ENCODE results near the gene REPS1. TPM values are rescaled to one million over a fixed set of nuclear protein-coding genes. Genes with fewer than 3 reads are reported as not detected.

REPS1 gene
- total RNA-seq, 4 donors from 2014 or later = 33.5 to 74.4 (median 48.6) TPM

DNA sequence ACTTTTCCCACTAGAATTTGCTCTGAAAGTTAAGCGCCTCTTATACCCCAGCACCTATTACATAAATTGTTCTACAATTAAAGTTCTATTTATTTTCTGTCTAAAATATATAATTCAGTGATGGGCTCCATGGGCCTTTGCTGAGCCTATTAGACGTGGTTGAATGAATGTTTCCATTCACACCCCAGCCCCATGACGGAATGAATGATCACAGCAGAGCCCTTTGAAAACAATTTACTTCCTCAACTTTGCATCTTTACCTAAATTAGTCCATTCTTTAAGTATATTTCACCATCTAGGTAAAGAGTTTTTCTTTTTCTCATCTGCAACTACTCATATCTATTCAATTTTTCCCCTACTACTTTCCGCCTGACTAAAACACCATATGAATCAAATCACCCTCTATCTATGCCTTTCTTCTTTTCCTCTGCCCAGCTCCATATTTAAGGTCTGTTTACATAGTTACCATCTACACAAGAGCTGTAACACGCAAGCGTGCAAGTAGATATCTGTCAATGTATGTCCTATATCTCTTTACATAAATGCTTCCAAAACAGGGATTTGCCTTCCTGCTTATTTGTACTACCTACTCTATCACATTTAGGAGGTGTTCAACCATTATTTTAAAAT lies 122.5 kb downstream of the REPS1 start:
- intact Hi-C loops (cut with DNase I; ENCODE audit: low total_unique reads) = no loop called here

DNA sequence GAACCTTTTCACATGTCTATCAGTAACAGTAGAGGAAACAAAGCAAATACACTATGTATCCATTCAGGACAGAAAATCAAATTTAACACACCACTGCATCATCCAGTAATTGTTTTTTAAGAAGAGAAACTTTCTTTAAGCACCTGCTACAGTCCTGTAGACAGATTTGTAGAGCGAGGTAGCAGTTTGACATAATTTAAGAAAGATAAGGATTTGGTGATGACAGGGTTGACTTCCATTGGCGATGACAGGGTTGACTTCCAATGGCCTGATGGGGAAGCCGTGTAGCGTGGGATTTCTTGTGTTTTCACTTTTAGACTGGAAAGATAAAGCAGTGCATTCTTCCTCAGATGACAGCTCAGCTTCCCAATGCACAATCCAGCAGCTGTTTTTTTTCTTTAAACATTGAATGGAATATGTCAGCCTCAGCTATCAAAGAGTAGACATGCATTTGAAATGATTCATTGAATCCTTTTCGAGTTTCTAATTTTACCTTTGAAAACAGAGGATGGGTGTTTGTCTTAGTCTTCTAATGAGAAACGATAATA lies 123.6 kb downstream of the REPS1 start:
- 72 to 87% methylated on average over 5 to 6 of the region's 6 CpGs for WGBS, 2 donors (ENCODE audit: low coverage in 1 of 2)
- H3K9me3 ChIP-seq = no peaks in the 10 kb centered on the region
- no peak overlapping the region for H3K27ac ChIP-seq
- no peaks in the 10 kb centered on the region for H3K27me3 ChIP-seq
- H3K36me3 ChIP-seq = no peaks in the 10 kb centered on the region
- no peak overlapping the region for H3K4me3 ChIP-seq
- TF ChIP-seq, protein P1, sequence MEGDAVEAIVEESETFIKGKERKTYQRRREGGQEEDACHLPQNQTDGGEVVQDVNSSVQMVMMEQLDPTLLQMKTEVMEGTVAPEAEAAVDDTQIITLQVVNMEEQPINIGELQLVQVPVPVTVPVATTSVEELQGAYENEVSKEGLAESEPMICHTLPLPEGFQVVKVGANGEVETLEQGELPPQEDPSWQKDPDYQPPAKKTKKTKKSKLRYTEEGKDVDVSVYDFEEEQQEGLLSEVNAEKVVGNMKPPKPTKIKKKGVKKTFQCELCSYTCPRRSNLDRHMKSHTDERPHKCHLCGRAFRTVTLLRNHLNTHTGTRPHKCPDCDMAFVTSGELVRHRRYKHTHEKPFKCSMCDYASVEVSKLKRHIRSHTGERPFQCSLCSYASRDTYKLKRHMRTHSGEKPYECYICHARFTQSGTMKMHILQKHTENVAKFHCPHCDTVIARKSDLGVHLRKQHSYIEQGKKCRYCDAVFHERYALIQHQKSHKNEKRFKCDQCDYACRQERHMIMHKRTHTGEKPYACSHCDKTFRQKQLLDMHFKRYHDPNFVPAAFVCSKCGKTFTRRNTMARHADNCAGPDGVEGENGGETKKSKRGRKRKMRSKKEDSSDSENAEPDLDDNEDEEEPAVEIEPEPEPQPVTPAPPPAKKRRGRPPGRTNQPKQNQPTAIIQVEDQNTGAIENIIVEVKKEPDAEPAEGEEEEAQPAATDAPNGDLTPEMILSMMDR (IDR thresholded peaks at IDR 0.05) = no peak
- TF ChIP-seq POLR2AphosphoS5 (IDR thresholded peaks at IDR 0.05) = no peak
- TF ChIP-seq POLR2A (IDR thresholded peaks at IDR 0.05) = no peak
- TF ChIP-seq EP300 (IDR thresholded peaks at IDR 0.05; ENCODE audit: low read depth) = no peak
- H3K4me1 ChIP-seq = peaks cover 0 to 5% (median 0%) of the 10 kb centered on the region in 4 donors
- intact Hi-C loops (cut with DNase I; ENCODE audit: low total_unique reads) (no loop called here), in situ Hi-C loops (cut with MboI; ENCODE audit: low pct_ligation_motif_present in 1 of 4, low pct_unique_long_range_greater_than_20kb in 1 of 4, low sequenced_read_pairs in 3 of 4) (no loop called here)
- no peak for DNase-seq

More for the DNA sequence above, 122.5 kb downstream of the REPS1 start:
- WGBS, 2 donors (ENCODE audit: low coverage in 1 of 2) = 81 to 87% methylated on average over 6 of the region's 6 CpGs
- no peak for DNase-seq
- Histone ChIP-seq H3K4me1 (peaks cover 0 to 5% (median 0%) of the 10 kb centered on the region in 4 donors), H3K9me3 (no peaks in the 10 kb centered on the region), H3K4me3 (no peak overlapping the region), H3K36me3 (no peaks in the 10 kb centered on the region), H3K27me3 (no peaks in the 10 kb centered on the region), H3K27ac (no peak overlapping the region)
- TF ChIP-seq POLR2AphosphoS5 (IDR thresholded peaks at IDR 0.05) (no peak), POLR2A (IDR thresholded peaks at IDR 0.05) (no peak), EP300 (IDR thresholded peaks at IDR 0.05; ENCODE audit: low read depth) (no peak)
- TF ChIP-seq, protein P1 (IDR thresholded peaks at IDR 0.05) = no peak
- in situ Hi-C loops (cut with MboI; ENCODE audit: low pct_ligation_motif_present in 1 of 4, low pct_unique_long_range_greater_than_20kb in 1 of 4, low sequenced_read_pairs in 3 of 4) = no loop called here

DNA sequence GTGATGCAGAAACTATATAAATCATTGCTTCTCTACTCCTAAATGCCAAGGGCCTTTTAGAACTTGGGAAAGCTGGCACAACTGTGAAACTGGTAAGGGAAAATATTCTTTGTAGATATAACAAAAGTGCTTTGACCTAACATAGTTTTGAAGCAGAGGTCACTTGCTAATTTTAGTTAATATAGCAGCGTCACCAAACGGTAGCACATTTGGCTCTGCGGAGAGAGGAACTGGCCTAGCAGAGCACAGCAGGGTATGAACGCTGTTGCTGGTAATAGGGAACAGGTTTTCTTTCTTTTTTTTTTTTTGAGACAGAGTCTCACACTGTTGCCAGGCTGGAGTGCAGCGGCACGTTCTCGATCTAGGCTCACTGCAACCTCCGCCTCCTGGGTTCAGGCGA lies 124.7 kb downstream of the REPS1 start:
- no peak for DNase-seq
- no peaks in the 10 kb centered on the region for H3K36me3 ChIP-seq
- H3K4me3 ChIP-seq = no peak overlapping the region
- intact Hi-C loops (cut with DNase I; ENCODE audit: low total_unique reads) (no loop called here), in situ Hi-C loops (cut with MboI; ENCODE audit: low pct_ligation_motif_present in 1 of 4, low pct_unique_long_range_greater_than_20kb in 1 of 4, low sequenced_read_pairs in 3 of 4) (no loop called here)
- WGBS, 2 donors (ENCODE audit: low coverage in 1 of 2) = 80% methylated on average over 8 to 9 of the region's 9 CpGs
- no peak overlapping the region for H3K27ac ChIP-seq
- H3K9me3 ChIP-seq = no peaks in the 10 kb centered on the region
- H3K4me1 ChIP-seq = no peaks in the 10 kb centered on the region
- H3K27me3 ChIP-seq = no peaks in the 10 kb centered on the region
- TF ChIP-seq, protein P1 (IDR thresholded peaks at IDR 0.05) = no peak
- TF ChIP-seq POLR2AphosphoS5 (IDR thresholded peaks at IDR 0.05) (no peak), POLR2A (IDR thresholded peaks at IDR 0.05) (no peak), EP300 (IDR thresholded peaks at IDR 0.05; ENCODE audit: low read depth) (no peak)

DNA sequence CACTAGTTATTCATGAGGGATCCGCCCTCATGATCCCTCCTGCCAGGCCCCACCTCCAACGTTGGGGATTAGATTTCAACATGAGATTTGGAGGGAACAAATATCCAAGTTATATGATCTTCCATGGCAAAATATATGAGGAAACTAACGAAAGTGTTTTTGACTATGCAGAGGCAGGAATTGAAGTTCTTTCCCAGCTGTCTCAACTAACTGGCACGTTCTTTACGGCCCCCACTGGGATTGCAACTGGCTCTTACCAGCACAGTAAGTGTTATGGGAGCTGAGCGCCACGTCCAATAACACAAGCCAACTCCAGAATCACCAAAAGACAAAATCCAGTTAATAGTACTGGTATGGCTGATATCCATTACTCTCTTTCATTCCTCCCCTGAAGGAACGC lies 125.6 kb downstream of the REPS1 start:
- in situ Hi-C loops (cut with MboI; ENCODE audit: low pct_ligation_motif_present in 1 of 4, low pct_unique_long_range_greater_than_20kb in 1 of 4, low sequenced_read_pairs in 3 of 4) = no loop called here
- H3K4me3 ChIP-seq = no peak overlapping the region
- H3K9me3 ChIP-seq = no peaks in the 10 kb centered on the region
- H3K27me3 ChIP-seq = no peaks in the 10 kb centered on the region
- no peak for TF ChIP-seq POLR2A (IDR thresholded peaks at IDR 0.05)
- TF ChIP-seq POLR2AphosphoS5 (IDR thresholded peaks at IDR 0.05) = no peak
- no peak for TF ChIP-seq EP300 (IDR thresholded peaks at IDR 0.05; ENCODE audit: low read depth)
- TF ChIP-seq, protein P1 (IDR thresholded peaks at IDR 0.05) = no peak
- H3K36me3 ChIP-seq = no peaks in the 10 kb centered on the region
- intact Hi-C loops (cut with DNase I; ENCODE audit: low total_unique reads) = no loop called here
- WGBS, 2 donors (ENCODE audit: low coverage in 1 of 2) = 75 to 91% methylated on average over 1 to 8 of the region's 8 CpGs
- H3K27ac ChIP-seq = no peak overlapping the region
- DNase-seq = no peak
- no peaks in the 10 kb centered on the region for H3K4me1 ChIP-seq

All from transverse colon (tissue), 4 donors.